AG10803 (cell line): ENCODE data around the gene DCUN1D3.
"Not testable (repeated sequence)": the region's sequence is repeated elsewhere in the genome, so short reads cannot be mapped to it uniquely, and the experiment has no call there.

Experiments
- DNase-seq: peaks from one replicate; pipeline ENCODE4 v3.0.0; 2010; ENCODE audit warnings: low read depth
- H3K4me3 ChIP-seq: 2 replicates; pipeline ENCODE4 v1.5.1; 2011; ENCODE audit warnings: mild to moderate bottlenecking, low read length, control low read depth
- CTCF ChIP-seq: conservative IDR thresholded peaks from 2 replicates; pipeline ENCODE4 v1.5.1; 2011; ENCODE audit warnings: mild to moderate bottlenecking, low read length, control low read depth, inconsistent platforms

DCUN1D3 gene

DNA sequence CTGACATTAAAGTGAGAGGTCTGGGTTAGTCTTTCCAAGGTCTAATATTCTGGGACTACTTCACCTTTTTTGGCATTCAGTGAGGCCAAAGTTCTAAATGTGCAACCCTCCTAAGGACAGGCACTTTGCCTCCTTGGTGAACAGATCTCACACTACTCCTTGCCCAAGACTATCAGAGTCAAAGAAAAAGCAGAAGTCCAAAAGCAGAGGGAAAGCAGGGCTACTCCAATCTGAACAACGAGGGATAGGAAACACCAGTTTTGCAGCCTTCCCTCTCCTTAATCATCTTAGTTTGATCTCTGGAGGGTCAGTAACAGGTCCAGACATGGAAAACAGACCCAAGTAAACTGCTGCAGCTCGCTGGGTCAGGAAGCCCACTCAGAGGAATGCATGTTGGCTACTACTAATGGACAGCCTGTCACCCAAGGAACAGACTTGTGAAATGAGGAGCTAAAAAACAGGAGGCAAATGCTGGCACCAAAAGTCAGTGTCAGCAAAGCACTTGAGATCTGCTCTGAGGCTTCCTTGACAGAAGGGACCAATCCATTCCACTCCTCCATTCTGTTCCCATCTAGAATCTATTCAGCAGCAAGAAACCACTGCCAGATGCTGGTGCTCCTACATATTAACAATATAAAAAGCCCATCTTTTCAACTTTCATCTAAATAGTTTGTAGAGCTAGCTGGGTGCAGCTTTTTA lies 29.9 kb downstream of the DCUN1D3 start:
- DNase-seq, result no peak
- H3K4me3 ChIP-seq, result no peak overlapping the region
- no peak for TF ChIP-seq CTCF

DNA sequence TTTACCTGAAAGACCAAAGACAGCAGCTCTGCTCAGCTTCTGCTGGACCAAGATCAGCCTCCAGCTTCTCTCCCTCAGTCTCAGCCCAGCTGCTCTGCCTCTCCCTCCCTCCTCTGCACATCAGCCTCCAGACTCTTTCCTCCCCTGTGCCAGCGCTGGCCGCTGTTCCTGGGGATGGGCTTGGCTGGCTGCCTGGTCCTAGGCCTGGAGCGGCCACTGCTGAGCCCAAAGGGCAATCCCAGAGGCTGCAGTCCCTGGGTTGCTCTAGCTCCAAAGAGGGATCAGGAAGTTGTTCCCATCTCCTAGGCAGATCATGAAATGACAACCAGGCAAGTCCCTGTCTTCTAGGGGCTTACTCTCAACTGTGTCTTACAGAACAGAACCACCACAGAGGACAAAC lies 31.3 kb downstream of the DCUN1D3 start:
- peak; percentile 73 for DNase-seq
- no peak for TF ChIP-seq CTCF
- H3K4me3 ChIP-seq, result no peak overlapping the region

- no peak overlapping the region for H3K4me3 ChIP-seq
- peak; percentile 45 for DNase-seq
- no peak for TF ChIP-seq CTCF
Observed at GRCh38 chr16:20867585-20867984, 32.6 kb downstream of the DCUN1D3 start.

- DNase-seq, result no peak
- TF ChIP-seq CTCF, result no peak
- H3K4me3 ChIP-seq, result no peak overlapping the region
Observed at GRCh38 chr16:20866801-20867200, 33.4 kb downstream of the DCUN1D3 start.

DNA sequence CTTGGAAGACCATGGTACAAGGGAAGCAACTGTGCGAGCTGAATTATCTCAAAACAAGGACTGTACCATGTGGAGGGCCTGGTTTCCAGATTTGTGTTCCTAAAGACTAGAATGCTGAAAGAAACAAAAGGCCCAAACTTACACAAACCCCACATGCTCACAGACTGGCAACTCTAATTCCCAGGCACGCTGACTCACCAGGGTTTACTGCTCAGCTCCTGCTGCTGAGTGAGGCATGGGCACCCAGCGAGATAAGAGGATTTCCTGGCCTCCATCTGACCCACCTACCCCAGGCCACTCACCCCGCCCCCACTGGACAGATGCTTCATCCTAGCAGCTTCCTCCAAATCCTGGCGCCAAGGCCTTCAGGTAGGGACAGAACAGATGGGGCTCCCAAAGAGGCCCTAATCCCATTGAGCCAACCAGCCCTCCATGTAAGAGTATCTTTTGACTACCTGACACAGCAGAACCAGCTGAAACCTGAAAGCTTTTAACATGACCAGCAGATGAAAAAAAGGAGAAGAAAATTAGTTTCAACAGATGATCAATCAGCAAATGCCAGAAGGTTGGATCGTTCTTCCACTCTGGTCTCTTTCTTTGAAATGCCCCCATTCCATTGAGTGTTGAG lies 33.9 kb downstream of the DCUN1D3 start:
- TF ChIP-seq CTCF, result no peak
- H3K4me3 ChIP-seq, result no peak overlapping the region
- DNase-seq, result peak; percentile 86

DNA sequence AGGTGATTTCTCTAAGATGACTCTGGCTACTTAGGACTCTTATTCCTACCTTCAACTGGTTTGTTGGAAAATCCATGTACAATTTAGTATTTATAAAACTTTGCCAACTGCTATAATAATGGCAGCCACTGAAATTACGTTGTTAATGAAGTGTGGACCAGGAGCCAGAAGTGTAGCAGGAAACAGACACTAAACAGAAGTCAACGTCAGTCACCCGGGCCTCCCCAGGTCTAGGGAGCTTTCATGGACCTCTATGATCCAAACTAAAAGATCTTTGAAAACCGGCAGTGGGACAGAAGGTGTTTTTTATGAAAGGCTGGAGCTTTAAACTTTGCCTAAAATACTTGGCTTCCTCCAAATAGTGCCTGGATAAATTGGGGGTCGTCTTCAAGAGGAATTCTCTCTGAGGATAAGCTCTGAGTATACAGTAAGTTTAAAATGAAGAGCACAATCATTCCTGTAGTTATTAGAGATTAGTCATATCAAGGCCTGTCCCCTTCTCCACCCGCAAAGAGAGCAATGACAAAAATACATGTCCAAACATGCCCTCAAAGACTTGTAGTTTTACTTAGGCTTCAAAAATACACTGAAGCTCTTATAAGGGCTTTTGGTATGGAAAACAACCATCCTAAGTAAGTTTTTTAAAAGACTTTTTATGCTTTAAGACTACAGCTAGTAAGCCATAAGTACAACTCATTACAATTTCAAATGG lies 34.6 kb downstream of the DCUN1D3 start:
- no peak overlapping the region for H3K4me3 ChIP-seq
- DNase-seq, result peak; percentile 68

GRCh38 chr16:20864376-20864775 lies 35.8 kb downstream of the DCUN1D3 start:
- H3K4me3 ChIP-seq, DNase-seq: not testable (repeated sequence)

More for the DNA sequence above, 34.6 kb downstream of the DCUN1D3 start:
- no peak for TF ChIP-seq CTCF
